Adipose tissue (tissue), 3 donors: Measurements from ENCODE around the gene ZBP1. TPM values are rescaled to one million over a fixed set of nuclear protein-coding genes. Genes with fewer than 3 reads are reported as not detected.

Experiments used
- H3K27ac ChIP-seq: one replicate; pipeline ENCODE4 v1.5.1; 2013; ENCODE audit warnings: low read depth, low read length
- WGBS, 3 donors: extraction: QIAGEN DNeasy Blood & Tissue Kit; methylation state at CpG; one replicate each; pipeline ENCODE4 v1.1.7; 2013; 5-methylcytosine and 5-hydroxymethylcytosine counted together
- polyA plus RNA-seq, 3 donors: library from polyadenylated mRNA; stranded (reverse); fragments of 200-250 nt; gene quantifications; one replicate each; pipeline ENCODE4 v1.2.3, GENCODE V29; 2013
- donor health status: healthy with polysubstance abuse.
- donor health status: Bipolar disorder and iron deficiency.
- donor health status: healthy.

Gene ZBP1
- polyA plus RNA-seq, 3 donors, result 0.15 to 1.2 (median 0.58) TPM

DNA sequence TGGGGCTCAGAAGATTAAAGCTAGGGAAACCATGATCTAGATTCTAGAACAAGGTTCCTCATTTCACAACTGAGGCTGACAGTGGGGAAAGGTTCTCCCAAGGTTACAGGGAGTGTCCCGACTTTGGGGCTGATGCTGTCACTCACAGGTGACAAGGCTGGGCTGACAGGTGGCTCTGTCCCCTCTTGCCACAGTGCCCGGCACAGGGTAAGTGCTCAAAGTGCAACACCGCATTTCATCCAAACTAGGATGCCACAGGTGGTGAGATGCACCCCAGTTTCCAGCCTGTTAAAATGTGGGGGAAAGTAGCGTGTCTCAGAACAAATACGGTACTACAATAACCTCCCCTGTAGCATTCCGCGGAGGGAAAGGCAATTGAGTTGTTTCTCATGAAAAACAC lies 7.8 kb downstream of the ZBP1 start:
- 78 to 90% (median 88%) methylated on average over 7 of the region's 7 CpGs for WGBS, 3 donors
- H3K27ac ChIP-seq, result no peak overlapping the region

DNA sequence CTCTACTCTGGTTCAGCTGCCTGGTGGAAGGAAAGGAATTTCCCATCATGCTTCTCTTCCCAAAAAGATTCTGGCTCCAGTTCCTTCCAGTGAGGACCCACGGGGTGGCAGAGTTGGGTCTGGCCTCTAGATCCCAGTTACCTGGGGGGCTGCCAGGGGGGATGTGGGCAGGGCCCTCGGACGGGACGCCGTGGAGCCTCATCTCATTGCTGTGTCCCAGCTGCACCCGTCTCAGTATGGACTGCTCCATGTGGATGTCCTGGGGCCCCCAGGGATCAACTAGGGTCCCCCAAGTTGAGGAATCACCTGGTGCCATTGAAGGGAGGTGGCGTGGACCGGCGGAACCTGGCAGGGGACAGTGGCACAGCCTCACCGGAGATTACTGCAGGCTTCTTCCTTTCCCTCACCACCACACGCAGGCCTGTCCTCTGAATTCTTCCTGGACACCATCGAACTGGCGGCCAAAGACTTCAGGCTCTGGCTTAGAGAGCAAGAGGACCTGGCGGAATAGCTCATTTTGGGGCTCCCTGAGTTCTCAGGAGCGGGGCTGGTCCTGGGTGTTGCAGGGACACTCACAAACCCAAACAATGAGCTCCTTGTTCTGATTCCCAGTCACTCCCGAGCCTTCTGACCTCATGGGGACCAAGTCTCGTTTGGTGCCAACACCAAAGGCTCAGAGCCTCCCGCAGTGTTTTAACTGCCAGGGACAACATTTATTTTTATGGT lies 8.5 kb downstream of the ZBP1 start:
- WGBS, 3 donors, result 62 to 89% (median 80%) methylated on average over 18 of the region's 18 CpGs
- H3K27ac ChIP-seq, result no peak overlapping the region

DNA sequence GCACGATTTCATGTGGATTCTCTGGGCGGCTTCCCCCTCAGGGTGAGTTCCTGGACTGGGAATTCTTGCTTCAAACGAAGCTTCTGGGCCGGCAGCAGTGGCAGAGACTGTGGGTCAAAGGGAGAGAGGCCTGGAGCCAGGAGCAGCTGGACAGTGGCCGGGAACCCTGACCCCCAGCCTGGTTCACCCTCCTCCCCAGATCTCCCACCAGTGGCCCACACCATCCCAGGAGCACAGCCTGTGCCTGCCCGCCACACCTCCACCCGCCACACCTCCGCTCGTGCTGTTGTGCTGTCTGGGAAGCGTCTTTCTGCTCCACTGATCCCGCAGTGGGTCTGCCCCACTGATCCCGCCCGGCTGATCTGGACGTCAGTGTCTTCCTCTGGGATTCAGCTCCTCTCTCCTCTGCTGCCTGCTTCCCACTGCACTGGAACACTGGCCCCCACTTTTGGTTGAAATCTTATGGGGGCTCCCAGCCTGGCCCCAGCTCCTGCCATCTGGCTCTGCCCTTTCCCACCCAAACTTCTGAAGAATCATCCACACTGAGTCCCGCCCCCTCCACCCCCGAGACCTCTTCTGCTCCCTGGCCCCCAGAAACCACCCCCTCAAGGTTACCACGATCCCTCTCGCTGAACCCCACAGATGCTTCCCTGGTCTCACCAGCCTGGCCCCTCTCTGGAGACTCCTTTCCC lies 9.8 kb downstream of the ZBP1 start:
- 57 to 70% (median 67%) methylated on average over 16 to 18 of the region's 18 CpGs for WGBS, 3 donors
- H3K27ac ChIP-seq, result no peak overlapping the region

DNA sequence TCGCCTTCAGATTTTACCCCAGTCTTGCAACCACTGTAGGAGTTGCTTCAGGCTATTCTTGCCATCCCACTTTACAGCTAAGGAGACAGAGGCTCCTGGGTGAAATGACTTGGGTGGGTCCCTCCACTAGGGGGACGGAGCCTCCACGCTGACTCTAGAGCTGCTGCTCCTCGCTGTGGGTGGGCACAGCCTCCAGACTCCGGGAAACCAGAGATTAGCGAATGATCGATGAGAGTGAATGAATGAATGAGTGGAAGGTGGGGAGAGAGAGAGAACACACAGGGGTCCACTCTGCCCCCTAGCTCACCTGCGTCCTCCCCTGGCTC lies 10.4 kb downstream of the ZBP1 start:
- 70 to 85% (median 78%) methylated on average over 7 to 8 of the region's 8 CpGs for WGBS, 3 donors

DNA sequence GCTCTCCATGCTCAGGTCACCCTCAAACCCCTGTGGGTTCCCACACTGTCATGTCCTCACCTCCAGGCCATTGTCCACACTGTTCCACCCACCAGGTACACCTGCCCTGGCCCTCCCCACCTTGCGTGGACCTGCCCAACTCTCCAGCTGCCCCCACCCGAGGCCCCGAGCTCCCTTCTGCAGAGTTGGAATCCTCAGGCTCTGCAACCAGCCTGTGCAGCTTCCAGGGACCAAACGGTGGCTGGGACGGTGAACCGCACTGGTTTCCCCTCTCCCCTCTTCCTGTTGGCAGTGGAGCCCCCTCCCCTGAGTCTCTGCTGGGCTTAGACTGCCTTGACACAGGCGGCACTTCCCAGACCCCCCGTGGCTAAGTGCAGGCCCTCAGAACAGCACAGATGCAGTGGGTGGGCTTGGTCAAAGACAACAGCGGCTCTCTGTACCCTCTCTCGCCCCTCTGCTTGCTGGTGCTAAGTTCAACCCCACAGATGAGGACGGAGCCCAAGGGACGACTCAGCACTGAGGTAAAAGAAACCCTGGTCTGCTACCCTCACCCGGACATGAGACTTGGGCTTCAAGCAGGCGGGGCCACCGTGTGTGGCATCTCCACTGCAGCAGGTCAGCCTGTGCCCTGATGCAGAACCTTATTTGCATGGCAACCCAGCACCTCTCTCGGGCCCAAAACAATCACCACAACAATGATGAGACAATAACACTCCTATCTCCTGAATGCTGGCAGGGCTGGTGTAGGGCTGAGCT lies 11.0 kb downstream of the ZBP1 start:
- WGBS, 3 donors, result 72 to 83% (median 81%) methylated on average over 16 of the region's 16 CpGs
- H3K27ac ChIP-seq, result no peak overlapping the region

More for the DNA sequence above, 10.4 kb downstream of the ZBP1 start:
- H3K27ac ChIP-seq, result no peak overlapping the region

DNA sequence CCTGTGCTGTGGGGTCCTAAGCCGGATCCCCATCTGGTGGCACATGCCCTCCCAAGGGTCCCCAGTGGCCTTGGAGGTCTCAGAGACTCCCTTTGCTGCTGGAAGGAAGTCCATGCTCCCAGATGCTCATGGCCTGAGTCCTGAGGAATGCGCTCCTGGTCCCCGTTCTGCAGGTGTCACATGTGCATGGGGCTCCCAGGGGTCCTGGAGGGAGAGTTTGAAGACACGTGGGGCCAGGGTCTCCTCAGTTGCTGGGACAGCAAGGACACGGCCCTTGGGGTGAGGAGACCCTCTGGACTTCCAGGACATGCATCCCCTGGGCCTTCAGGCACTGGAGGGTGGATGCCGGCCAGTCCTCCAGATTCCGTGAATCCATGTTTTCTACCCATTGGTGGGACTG lies 11.7 kb downstream of the ZBP1 start:
- WGBS, 3 donors, result 76 to 80% (median 77%) methylated on average over 7 of the region's 7 CpGs
- no peak overlapping the region for H3K27ac ChIP-seq

DNA sequence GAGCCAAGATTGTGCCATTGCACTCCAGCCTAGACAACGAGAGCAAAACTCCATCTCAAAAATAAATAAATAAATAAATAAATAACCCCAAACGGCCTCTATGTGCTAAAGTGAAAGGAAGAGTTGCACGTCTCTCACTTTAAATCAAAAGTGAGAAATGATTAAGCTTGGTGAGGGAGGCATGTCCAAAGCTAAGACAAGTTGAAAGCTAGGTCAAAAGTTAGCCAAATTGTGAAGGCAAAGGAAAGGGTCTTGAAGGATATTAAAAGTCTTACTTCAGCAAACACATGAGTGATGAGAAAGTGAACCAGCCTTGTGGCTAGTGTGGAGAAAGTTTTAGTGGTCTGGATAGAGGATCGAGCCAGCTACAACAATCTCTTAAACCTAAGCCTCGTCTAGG lies 14.3 kb downstream of the ZBP1 start:
- WGBS, 3 donors, result 67 to 82% (median 74%) methylated on average over 5 of the region's 5 CpGs
- H3K27ac ChIP-seq, result no peak overlapping the region

DNA sequence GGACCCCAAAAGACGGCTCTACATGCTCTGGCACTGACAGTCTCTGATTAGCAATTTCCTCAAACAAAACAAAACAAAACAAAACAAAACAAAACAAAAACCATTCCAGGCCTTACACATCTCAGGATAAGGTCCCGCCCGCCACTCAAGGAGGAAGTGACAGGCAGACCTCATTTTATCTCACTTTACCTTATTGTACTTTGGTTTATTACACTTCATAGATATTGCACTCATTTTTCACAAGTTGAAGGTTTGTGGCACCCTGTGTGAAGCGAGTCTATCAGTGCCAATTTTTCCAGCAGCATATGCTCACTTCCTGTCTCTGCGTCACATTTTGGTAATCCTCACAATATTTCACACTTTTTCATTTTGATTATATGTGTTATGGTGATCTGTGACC lies 15.2 kb downstream of the ZBP1 start:
- WGBS, 3 donors, result 58 to 61% (median 59%) methylated on average over 5 of the region's 5 CpGs

DNA sequence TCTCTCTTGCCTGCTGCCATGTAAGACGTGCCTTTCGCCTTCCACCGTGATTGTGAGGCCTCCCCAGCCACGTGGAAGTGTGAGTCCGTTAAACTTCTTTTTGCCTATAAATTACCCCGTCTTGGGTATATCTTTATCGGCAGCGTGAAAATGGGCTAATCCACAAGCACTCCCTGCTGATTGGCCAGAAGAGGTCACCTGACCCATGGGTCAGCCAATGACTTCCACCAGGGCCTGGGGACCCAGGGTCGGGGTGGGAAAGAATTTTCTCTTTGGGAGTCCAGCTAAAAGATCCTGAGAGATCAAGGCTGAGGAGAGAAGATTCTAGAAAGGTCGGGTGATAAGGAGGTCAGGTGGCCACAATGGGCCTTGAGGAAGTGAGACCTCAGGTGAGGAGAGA lies 17.1 kb downstream of the ZBP1 start:
- H3K27ac ChIP-seq, result no peak overlapping the region
- WGBS, 3 donors, result 84 to 94% (median 93%) methylated on average over 10 of the region's 10 CpGs

More for the DNA sequence above, 15.2 kb downstream of the ZBP1 start:
- no peak overlapping the region for H3K27ac ChIP-seq

DNA sequence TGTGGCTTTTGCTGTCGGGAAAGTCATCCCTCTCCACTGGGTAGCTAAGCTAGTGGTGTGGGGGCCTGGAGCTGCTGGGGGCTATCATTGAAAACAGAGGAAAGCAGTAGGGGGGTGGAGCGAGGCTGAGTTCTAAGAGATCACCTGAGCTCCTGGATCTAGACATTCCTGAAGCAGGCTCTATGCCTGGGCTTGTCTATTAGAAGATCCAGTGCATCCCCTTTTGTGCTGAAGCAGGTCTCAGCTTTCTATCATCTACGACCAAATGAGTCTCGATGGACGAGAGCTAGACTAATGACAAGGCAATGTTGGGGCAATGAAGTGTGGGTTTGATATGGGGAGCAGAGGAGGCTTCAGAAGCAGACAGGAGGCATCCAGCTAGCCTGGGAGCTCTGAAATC lies 18.5 kb downstream of the ZBP1 start:
- WGBS, 3 donors, result 54 to 93% (median 83%) methylated on average over 5 of the region's 5 CpGs
- no peak overlapping the region for H3K27ac ChIP-seq

DNA sequence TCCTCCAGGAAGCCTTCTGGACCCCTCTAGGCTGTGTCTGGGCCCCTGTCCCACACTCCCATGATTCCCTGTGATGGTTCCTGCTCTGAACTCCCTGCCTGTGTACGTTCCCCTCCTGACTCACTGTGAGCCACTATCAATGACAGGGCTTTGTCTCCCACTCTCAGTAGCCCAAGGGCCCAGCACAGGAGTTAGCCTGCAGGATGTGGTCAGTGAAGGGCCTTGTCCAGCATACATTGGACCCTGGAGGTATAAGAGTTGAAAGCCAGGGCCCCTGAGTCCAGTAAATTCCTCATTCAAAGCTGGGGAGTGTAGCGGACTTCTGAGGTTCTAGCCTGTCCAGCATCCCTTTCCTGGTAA lies 19.0 kb downstream of the ZBP1 start:
- no peak overlapping the region for H3K27ac ChIP-seq
- WGBS, 3 donors, result 75 to 87% (median 77%) methylated on average over 2 of the region's 2 CpGs

DNA sequence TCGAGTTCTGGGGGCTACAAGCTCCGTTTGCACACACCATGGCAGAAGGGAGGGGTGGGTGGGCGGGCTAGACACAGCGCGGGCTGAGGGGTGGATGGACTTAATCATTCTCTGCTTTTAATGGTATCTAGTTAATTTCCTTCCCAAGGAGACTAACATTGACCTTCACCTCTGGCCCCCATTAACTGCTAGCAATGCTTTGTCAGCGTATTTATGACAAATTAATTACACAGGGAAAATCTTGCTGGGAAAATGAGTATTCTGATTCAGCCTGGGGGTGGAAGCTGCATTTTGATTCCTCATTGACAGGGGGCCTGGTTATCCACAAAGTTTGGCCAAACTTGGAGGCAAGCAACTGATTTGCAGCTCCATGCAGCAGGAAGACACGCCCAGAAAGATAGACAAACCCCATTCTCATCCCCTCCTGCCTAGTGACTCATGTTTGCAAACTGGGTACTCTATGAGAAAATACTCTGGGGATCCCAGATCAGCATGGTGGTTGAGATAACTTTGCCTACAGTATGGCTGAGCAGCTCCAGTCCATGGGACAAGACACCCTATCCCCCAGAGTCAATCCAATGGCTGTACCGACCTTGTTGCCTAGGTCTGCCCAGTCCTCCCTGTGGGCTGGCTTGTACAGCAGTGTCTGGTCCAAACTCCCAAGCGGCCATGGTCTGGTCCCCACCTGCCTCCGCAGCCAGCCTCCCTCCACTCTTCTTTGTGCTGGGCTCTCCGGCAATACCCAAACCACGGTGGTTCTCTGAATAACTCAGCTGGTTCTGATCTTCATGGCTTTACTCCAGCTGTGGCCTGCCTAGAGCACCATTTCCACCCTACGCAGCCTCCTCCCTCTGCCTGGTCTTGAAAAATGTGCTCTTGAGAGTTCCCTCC lies 19.7 kb downstream of the ZBP1 start:
- 61 to 82% (median 77%) methylated on average over 13 of the region's 13 CpGs for WGBS, 3 donors
- no peak overlapping the region for H3K27ac ChIP-seq

DNA sequence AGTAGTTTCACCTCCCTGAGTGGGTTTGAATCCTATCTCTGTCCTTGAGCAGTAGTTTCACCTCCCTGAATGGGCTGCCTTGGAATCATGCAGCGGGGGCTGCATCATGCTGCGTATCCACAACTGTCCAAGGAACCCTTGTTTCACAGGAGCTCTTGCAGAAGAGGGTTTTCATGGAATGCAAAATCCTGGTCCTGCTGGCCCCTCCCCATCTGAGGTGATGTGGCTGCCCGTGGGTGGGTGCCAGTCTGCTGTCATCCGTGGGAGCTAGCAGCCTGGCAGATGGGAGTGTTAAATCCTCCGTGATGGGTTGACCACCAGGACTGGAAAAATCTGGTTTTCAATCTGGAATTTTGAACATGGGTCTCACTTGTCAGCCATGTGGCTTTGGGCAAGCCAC lies 21.7 kb downstream of the ZBP1 start:
- H3K27ac ChIP-seq, result no peak overlapping the region
- 82 to 90% (median 89%) methylated on average over 5 of the region's 5 CpGs for WGBS, 3 donors

DNA sequence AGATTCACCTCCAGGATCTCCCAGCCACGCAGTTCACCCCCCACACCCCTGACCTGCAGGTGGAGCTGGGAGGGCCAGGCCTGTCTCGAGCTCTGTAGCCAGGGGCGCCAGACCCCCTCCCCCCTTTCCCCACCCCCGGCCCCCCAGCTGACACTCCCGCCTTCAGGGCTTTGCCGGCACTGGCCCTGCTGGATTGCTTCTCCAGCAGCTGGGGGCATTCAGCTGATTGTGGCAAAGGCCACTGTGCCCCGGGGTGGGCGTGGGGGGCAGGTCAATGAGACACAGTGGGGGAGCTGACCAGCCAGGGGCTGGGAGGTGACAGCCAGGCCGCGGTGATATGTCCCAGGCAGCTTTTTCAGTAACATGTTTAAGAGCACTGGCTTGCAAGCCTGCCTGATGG lies 22.2 kb downstream of the ZBP1 start:
- 43 to 80% (median 76%) methylated on average over 6 to 10 of the region's 10 CpGs for WGBS, 3 donors
- no peak overlapping the region for H3K27ac ChIP-seq

DNA sequence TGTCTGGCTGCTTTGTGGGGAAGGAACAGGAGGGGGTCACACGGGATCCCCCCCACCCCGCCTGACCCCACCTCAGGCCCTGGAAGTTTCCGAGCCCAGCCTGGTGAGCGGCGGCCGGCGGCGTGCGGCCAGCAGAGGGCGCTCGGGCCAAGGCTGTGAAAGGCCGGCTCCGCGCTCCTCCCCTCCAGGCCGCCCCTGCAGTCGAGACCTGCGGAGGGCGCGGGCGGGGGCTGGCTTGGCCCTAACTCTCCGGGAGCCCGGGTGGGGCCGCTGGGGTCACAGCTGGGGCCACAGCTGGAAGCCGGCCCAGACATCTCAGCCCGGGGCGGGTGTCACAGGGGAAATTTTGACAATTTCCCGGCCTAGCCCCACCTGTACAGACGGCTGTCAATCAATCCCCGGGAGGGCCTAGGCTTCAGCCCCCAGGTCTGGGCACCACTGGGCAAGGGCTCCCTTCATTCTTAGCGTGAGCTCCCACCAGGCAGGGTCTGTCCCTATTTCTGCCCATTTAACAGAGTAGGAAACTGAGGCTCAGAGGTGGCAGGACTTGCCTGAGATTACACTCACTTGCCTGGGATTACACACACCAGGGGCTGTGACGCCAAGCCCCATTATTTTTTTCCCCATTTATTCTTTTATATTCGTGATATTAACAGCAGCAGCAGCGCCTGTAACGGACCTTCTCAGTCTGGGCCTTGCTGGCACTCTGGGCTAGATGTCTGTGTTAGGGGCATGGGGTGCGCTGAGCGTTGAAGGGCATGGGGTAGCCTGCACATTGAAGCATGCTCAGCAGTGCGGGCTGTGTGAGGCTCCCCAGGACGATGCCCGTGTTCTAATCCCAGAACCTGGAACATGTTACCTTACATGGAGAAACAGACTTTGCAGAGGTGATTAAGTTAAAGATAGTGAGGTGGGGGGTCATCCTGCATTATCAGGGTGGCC lies 23.0 kb downstream of the ZBP1 start:
- no peak overlapping the region for H3K27ac ChIP-seq
- 19 to 22% (median 20%) methylated on average over 39 of the region's 39 CpGs for WGBS, 3 donors

DNA sequence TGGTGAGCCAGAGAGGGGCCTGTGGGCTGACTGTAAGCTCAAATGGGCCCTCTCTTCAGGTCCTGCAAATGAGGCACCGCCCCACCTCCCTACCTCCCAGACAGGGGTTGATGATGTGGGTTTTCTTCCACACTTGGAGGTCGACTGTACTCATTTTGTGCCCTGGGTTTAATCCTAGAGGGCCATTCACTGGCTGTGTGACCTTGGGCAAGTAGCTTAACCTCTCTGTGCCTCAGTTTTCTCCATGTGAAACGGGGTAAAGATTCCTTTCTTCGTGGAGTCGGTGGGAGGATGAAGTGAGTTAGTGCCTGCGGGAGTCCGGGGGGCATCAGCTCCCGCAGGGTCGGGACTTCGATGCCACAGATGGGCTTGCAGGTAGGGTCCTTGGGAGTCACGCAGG lies 23.9 kb downstream of the ZBP1 start:
- 62 to 69% (median 68%) methylated on average over 11 of the region's 11 CpGs for WGBS, 3 donors

More for the DNA sequence above, 23.9 kb downstream of the ZBP1 start:
- no peak overlapping the region for H3K27ac ChIP-seq
